Skeletal muscle satellite cell (primary cell): ENCODE measurements around the gene CFAP97D2.
A peak's percentile ranks its signal among the peaks of the same experiment; 100 is the strongest.
"Not testable (repeated sequence)": the region's sequence is repeated elsewhere in the genome, so short reads cannot be mapped to it uniquely, and the experiment has no call there.

Source experiments
- H3K27me3 ChIP-seq: 2 replicates; pipeline ENCODE4 v1.7.0; 2013; ENCODE audit warnings: low read length; ENCODE audit not compliant: control insufficient read depth, insufficient read depth
- H3K36me3 ChIP-seq: 2 replicates; pipeline ENCODE4 v1.7.0; 2013; ENCODE audit warnings: mild to moderate bottlenecking, control low read depth, low read length; ENCODE audit not compliant: insufficient read depth
- H3K4me1 ChIP-seq: 2 replicates; pipeline ENCODE4 v1.7.0; 2013; ENCODE audit warnings: low read length; ENCODE audit not compliant: control insufficient read depth, insufficient read depth
- H3K4me2 ChIP-seq: 2 replicates; pipeline ENCODE4 v1.7.0; 2013; ENCODE audit warnings: mild to moderate bottlenecking, low read length
- H3K4me3 ChIP-seq: 2 replicates; pipeline ENCODE4 v1.7.0; 2013; ENCODE audit warnings: low read length
- H3K9ac ChIP-seq: 2 replicates; pipeline ENCODE4 v1.7.0; 2013; ENCODE audit warnings: mild to moderate bottlenecking, low read depth, low read length, moderate library complexity
- H3K9me3 ChIP-seq: replicated peaks from 2 replicates; pipeline ENCODE4 v1.7.0; 2013; ENCODE audit warnings: mild to moderate bottlenecking, control low read depth, low read length

Gene CFAP97D2

GRCh38 chr13:114185182-114185971, 6.3 kb downstream of the CFAP97D2 start:
- no peak overlapping the region for H3K9ac ChIP-seq
- no peaks in the 10 kb centered on the region for H3K36me3 ChIP-seq
- no peak overlapping the region for H3K4me2 ChIP-seq
- H3K4me1 ChIP-seq, result no peaks in the 10 kb centered on the region
- H3K9me3 ChIP-seq, result peaks cover 7% of the 10 kb centered on the region
- H3K27me3 ChIP-seq, result peaks cover 46% of the 10 kb centered on the region
- no peak overlapping the region for H3K4me3 ChIP-seq

GRCh38 chr13:114194853-114195252, 15.8 kb downstream of the CFAP97D2 start:
- Histone ChIP-seq H3K9ac (no peak overlapping the region), H3K4me1 (no peaks in the 10 kb centered on the region), H3K9me3 (no peaks in the 10 kb centered on the region), H3K27me3 (peaks cover 53% of the 10 kb centered on the region), H3K4me3 (no peak overlapping the region), H3K4me2 (no peak overlapping the region), H3K36me3 (no peaks in the 10 kb centered on the region)

- Histone ChIP-seq H3K4me3 (no peak overlapping the region), H3K36me3 (no peaks in the 10 kb centered on the region), H3K4me1 (peaks cover 9% of the 10 kb centered on the region), H3K9me3 (no peaks in the 10 kb centered on the region), H3K27me3 (peaks cover 64% of the 10 kb centered on the region), H3K4me2 (no peak overlapping the region), H3K9ac (no peak overlapping the region)
Observed at GRCh38 chr13:114196629-114197028, 17.6 kb downstream of the CFAP97D2 start.

GRCh38 chr13:114198556-114198955, 19.5 kb downstream of the CFAP97D2 start:
- no peaks in the 10 kb centered on the region for H3K9me3 ChIP-seq
- no peak overlapping the region for H3K4me2 ChIP-seq
- H3K9ac ChIP-seq, result no peak overlapping the region
- peaks cover 74% of the 10 kb centered on the region for H3K27me3 ChIP-seq
- H3K36me3 ChIP-seq, result no peaks in the 10 kb centered on the region
- no peak overlapping the region for H3K4me3 ChIP-seq
- peaks cover 9% of the 10 kb centered on the region for H3K4me1 ChIP-seq

GRCh38 chr13:114199526-114199925, 20.5 kb downstream of the CFAP97D2 start:
- H3K4me1 ChIP-seq, H3K9ac ChIP-seq, H3K36me3 ChIP-seq, H3K9me3 ChIP-seq, H3K4me3 ChIP-seq, H3K4me2 ChIP-seq: not testable (repeated sequence)
- peaks cover 72% of the 10 kb centered on the region for H3K27me3 ChIP-seq

GRCh38 chr13:114199954-114200353, 20.9 kb downstream of the CFAP97D2 start:
- Histone ChIP-seq H3K4me2 (peak overlapping the region; percentile 35), H3K4me1 (peaks cover 9% of the 10 kb centered on the region), H3K9ac (no peak overlapping the region), H3K9me3 (no peaks in the 10 kb centered on the region), H3K4me3 (peak overlapping the region; percentile 59), H3K36me3 (no peaks in the 10 kb centered on the region), H3K27me3 (peaks cover 68% of the 10 kb centered on the region)

GRCh38 chr13:114200399-114200911, 21.4 kb downstream of the CFAP97D2 start:
- Histone ChIP-seq H3K36me3 (no peaks in the 10 kb centered on the region), H3K4me2 (peak overlapping the region; percentile 35), H3K27me3 (peaks cover 64% of the 10 kb centered on the region), H3K4me3 (peak overlapping the region; percentile 59), H3K9me3 (no peaks in the 10 kb centered on the region), H3K9ac (no peak overlapping the region), H3K4me1 (peaks cover 9% of the 10 kb centered on the region)

GRCh38 chr13:114202581-114202980, 23.5 kb downstream of the CFAP97D2 start:
- Histone ChIP-seq H3K9ac (no peak overlapping the region), H3K36me3 (no peaks in the 10 kb centered on the region), H3K4me2 (no peak overlapping the region), H3K9me3 (peaks cover 6% of the 10 kb centered on the region), H3K27me3 (peaks cover 50% of the 10 kb centered on the region), H3K4me3 (no peak overlapping the region), H3K4me1 (peaks cover 9% of the 10 kb centered on the region)

- H3K9ac ChIP-seq, result no peak overlapping the region
- no peaks in the 10 kb centered on the region for H3K36me3 ChIP-seq
- H3K27me3 ChIP-seq, result peaks cover 49% of the 10 kb centered on the region
- H3K9me3 ChIP-seq, result peaks cover 6% of the 10 kb centered on the region
- H3K4me1 ChIP-seq, result peaks cover 9% of the 10 kb centered on the region
- no peak overlapping the region for H3K4me2 ChIP-seq
- no peak overlapping the region for H3K4me3 ChIP-seq
Observed at GRCh38 chr13:114203536-114203935, 24.5 kb downstream of the CFAP97D2 start.

- Histone ChIP-seq H3K4me1 (peaks cover 9% of the 10 kb centered on the region), H3K9me3 (peaks cover 6% of the 10 kb centered on the region), H3K9ac (no peak overlapping the region), H3K36me3 (no peaks in the 10 kb centered on the region), H3K4me3 (no peak overlapping the region), H3K27me3 (peaks cover 48% of the 10 kb centered on the region), H3K4me2 (no peak overlapping the region)
Observed at GRCh38 chr13:114204894-114205293, 25.8 kb downstream of the CFAP97D2 start.

- no peaks in the 10 kb centered on the region for H3K36me3 ChIP-seq
- H3K4me3 ChIP-seq, result no peak overlapping the region
- no peak overlapping the region for H3K4me2 ChIP-seq
- H3K27me3 ChIP-seq, result peaks cover 17% of the 10 kb centered on the region
- H3K4me1 ChIP-seq, result peaks cover 9% of the 10 kb centered on the region
- no peak overlapping the region for H3K9ac ChIP-seq
- peaks cover 6% of the 10 kb centered on the region for H3K9me3 ChIP-seq
Observed at GRCh38 chr13:114208134-114208533, 29.1 kb downstream of the CFAP97D2 start.
